Fibroblast of pulmonary artery (primary cell): Measurements from ENCODE around the gene NAV3.

ENCODE experiments used
- DNase-seq: peaks from one replicate; pipeline ENCODE4 v3.0.0-alpha.2; 2010; ENCODE audit warnings: low read depth
- H3K4me3 ChIP-seq: replicated peaks from 2 replicates; pipeline ENCODE4 v1.5.1; 2011; ENCODE audit warnings: low read depth, mild to moderate bottlenecking, control low read depth, low read length, moderate library complexity
- TF ChIP-seq, protein P1 (sequence below): IDR thresholded peaks from 2 replicates; pipeline ENCODE4 v1.5.1; 2011; ENCODE audit warnings: mild to moderate bottlenecking, control low read depth, low read length, inconsistent platforms; ENCODE audit errors: missing control alignments

The NAV3 gene

DNA sequence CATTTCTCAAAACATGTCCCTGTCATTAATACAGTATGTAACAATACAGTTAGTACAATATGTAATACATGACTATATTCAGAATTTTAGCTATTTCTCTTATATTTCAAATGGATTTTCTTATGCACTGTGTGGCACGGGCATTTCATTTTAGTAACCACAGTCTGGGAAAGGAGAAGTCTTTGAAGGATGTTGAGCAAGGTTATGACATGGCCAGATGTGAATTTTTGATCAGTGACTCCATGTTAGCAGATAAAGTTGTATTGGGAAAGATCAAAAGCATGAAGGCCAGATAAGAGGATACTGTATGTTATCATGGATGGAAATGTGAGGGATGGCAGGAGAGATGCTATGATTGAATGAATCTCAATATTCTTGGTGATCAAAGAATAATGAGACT is 285.2 kb downstream of the NAV3 start:
- H3K4me3 ChIP-seq, result no peak overlapping the region
- no peak for DNase-seq
- TF ChIP-seq, protein P1, sequence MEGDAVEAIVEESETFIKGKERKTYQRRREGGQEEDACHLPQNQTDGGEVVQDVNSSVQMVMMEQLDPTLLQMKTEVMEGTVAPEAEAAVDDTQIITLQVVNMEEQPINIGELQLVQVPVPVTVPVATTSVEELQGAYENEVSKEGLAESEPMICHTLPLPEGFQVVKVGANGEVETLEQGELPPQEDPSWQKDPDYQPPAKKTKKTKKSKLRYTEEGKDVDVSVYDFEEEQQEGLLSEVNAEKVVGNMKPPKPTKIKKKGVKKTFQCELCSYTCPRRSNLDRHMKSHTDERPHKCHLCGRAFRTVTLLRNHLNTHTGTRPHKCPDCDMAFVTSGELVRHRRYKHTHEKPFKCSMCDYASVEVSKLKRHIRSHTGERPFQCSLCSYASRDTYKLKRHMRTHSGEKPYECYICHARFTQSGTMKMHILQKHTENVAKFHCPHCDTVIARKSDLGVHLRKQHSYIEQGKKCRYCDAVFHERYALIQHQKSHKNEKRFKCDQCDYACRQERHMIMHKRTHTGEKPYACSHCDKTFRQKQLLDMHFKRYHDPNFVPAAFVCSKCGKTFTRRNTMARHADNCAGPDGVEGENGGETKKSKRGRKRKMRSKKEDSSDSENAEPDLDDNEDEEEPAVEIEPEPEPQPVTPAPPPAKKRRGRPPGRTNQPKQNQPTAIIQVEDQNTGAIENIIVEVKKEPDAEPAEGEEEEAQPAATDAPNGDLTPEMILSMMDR, result no peak

DNA sequence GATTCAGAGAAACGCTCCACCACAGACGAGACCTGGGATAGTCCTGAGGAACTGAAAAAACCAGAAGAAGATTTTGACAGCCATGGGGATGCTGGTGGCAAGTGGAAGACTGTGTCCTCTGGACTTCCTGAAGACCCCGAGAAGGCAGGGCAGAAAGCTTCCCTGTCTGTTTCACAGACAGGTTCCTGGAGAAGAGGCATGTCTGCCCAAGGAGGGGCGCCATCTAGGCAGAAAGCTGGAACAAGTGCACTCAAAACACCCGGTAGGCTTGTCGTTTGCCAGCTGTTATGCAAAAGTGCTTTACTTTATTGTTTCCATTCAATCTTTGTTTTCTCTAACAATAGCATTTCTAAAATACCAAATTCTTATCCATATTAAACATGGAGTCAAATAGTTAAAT is 287.3 kb downstream of the NAV3 start:
- H3K4me3 ChIP-seq, result no peak overlapping the region
- DNase-seq, result no peak
- TF ChIP-seq, protein P1, result no peak

DNA sequence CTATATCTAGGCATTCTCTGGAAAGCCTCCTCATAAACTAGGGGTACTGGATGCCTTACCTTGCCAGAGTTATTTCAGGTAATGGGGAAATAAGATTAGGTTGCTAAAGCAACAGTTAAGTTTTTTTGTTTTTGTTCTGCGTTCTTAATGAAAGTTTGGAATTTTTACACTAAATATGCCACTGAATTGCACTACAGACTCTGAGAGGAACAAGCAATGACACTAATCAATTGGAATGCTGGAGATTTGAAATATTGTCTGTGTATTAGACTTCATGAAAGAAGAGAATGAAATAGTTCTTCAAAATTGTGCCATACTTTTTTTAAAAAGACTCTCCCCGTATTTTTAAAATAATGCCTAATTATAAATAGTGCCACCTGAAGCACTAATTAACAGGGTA is 287.8 kb downstream of the NAV3 start:
- no peak for DNase-seq
- TF ChIP-seq, protein P1, result no peak
- no peak overlapping the region for H3K4me3 ChIP-seq

DNA sequence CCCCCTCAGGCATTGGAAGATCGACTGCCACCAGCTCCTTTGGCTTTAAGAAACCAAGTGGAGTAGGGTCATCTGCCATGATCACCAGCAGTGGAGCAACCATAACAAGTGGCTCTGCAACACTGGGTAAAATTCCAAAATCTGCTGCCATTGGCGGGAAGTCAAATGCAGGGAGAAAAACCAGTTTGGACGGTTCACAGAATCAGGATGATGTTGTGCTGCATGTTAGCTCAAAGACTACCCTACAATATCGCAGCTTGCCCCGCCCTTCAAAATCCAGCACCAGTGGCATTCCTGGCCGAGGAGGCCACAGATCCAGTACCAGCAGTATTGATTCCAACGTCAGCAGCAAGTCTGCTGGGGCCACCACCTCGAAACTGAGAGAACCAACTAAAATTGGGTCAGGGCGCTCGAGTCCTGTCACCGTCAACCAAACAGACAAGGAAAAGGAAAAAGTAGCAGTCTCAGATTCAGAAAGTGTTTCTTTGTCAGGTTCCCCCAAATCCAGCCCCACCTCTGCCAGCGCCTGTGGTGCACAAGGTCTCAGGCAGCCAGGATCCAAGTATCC is 288.7 kb downstream of the NAV3 start:
- no peak for DNase-seq
- TF ChIP-seq, protein P1, result no peak
- H3K4me3 ChIP-seq, result no peak overlapping the region

DNA sequence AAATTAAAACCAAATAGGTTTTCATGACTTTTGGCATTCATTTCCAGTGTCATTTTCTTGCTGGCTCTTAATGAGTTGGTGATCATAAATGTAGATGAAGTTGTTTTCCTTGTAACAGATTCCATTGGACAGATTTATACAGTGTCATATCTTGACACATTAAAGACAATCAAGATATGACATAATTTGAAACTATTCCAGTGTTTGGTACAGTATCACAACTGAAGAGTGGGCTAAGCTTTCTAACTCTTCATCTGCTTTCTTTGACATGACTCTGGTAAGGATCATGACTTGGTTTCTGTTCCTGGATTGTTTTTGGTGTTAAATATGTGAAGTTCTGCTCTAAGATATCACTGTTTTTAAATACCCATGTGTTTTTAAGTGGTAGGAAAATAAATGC is 289.6 kb downstream of the NAV3 start:
- no peak overlapping the region for H3K4me3 ChIP-seq
- TF ChIP-seq, protein P1, result no peak

DNA sequence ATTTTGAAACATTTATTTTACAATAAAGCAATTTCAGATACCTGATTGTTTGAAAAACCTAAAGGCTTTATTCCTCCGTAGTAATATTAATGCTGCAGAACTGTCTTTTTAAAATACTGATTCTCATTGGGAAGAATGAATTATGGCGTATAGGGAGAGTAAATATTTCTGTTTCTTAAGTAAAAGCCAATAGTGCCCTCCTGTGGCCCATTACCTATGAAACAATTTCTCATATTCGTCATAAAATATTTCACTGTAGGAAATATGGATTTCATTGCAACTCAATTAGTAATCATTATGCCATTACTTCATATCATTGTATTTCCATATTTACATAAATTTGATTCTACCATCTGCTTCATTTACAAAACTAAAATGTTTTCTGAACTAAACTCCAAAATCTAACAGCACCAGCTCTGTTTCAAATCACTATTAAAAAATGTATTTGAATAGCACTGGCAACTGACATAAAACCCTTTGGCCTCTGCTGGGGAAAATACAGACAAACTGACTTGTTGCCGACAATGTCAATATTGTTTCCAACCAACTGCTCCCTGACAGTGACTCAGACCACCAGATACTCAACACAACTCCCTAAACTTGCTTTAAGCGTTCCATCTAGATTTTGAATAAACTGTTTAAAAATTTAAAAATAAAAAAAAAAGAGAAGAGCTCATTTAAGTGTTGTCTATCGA is 290.3 kb downstream of the NAV3 start:
- peak; percentile 79 for DNase-seq

More for the DNA sequence above, 289.6 kb downstream of the NAV3 start:
- DNase-seq, result no peak

More for the DNA sequence above, 290.3 kb downstream of the NAV3 start:
- TF ChIP-seq, protein P1, result peak; percentile 43
- H3K4me3 ChIP-seq, result no peak overlapping the region
